IMR-90 (cell line): ENCODE measurements around the gene RIN1. TPM values are rescaled to one million over a fixed set of nuclear protein-coding genes. Genes with fewer than 3 reads are reported as not detected.

Experiments
- ATAC-seq: fragments of 200-7000 bp; cut with Tn5 transposase; 2 replicates; pipeline ENCODE4 v1.9.1; 2020; ENCODE audit warnings: low read depth, mild to moderate bottlenecking, moderate library complexity
- BruUV-seq: library from RNA; stranded (reverse); fragments of 400-500 nt; replicated peaks from 2 replicates; lab custom pipeline; 2021; lab: Mats Ljungman, UMichigan
- CTCF ChIA-PET: fragments of 300-600 bp; formaldehyde crosslinking; extraction: SDS; loops from one replicate; lab custom pipeline; 2021; ENCODE audit warnings: antibody characterized with exemption; lab: Yijun Ruan, JAX
- POLR2A ChIA-PET: fragments of 300-600 bp; sonication (Branson Sonifier 250); formaldehyde crosslinking; loops from one replicate; lab custom pipeline; 2022; ENCODE audit warnings: antibody characterized with exemption; ENCODE audit not compliant: unreplicated experiment; lab: Charles Lee
- DNase-seq: peaks from one replicate; pipeline ENCODE4 v3.0.0; 2013
- H2AFZ ChIP-seq: replicated peaks from 2 replicates; pipeline ENCODE3; 2013; ENCODE audit warnings: low read length, mild to moderate bottlenecking; ENCODE audit not compliant: poor library complexity
- H2AK5ac ChIP-seq: 2 replicates; pipeline ENCODE4 v1.6.1; 2013; ENCODE audit warnings: low read depth, low read length, inconsistent platforms
- H2AK9ac ChIP-seq: replicated peaks from 2 replicates; pipeline ENCODE3; 2013; ENCODE audit warnings: mild to moderate bottlenecking, low read depth, low read length, moderate library complexity; ENCODE audit not compliant: poor library complexity
- H2BK120ac ChIP-seq: 2 replicates; pipeline ENCODE4 v1.6.1; 2013; ENCODE audit warnings: low read depth, low read length, inconsistent platforms
- H2BK15ac ChIP-seq: 3 replicates; pipeline ENCODE4 v1.6.1; 2013; ENCODE audit warnings: low read depth, low read length, inconsistent platforms
- H2BK20ac ChIP-seq: 2 replicates; pipeline ENCODE4 v1.6.1; 2013; ENCODE audit warnings: low read depth, mild to moderate bottlenecking, inconsistent platforms, low read length, moderate library complexity
- H2BK5ac ChIP-seq: 2 replicates; pipeline ENCODE4 v1.6.1; 2013; ENCODE audit warnings: mild to moderate bottlenecking, low read depth, low read length, inconsistent platforms; ENCODE audit not compliant: poor library complexity, severe bottlenecking
- H3K14ac ChIP-seq: replicated peaks from 2 replicates; pipeline ENCODE4 v1.6.1; 2013; ENCODE audit warnings: low read depth, low read length, inconsistent platforms
- H3K18ac ChIP-seq: 2 replicates; pipeline ENCODE4 v1.6.1; 2013; ENCODE audit warnings: low read depth, low read length, control low read depth
- H3K23ac ChIP-seq: 2 replicates; pipeline ENCODE4 v1.6.1; 2013; ENCODE audit warnings: low read depth, low read length, inconsistent platforms
- H3K27ac ChIP-seq: 2 replicates; pipeline ENCODE4 v1.5.1; 2013; ENCODE audit warnings: mild to moderate bottlenecking, control low read depth, low read length; ENCODE audit not compliant: insufficient read depth
- H3K27me3 ChIP-seq: 2 replicates; pipeline ENCODE4 v1.6.1; 2013; ENCODE audit warnings: low read length; ENCODE audit not compliant: control insufficient read depth, insufficient read depth
- H3K36me3 ChIP-seq: 2 replicates; pipeline ENCODE4 v1.6.1; 2013; ENCODE audit warnings: low read length, mixed read lengths; ENCODE audit not compliant: control insufficient read depth, insufficient read depth
- H3K4ac ChIP-seq: 2 replicates; pipeline ENCODE4 v1.6.1; 2013; ENCODE audit warnings: low read depth, low read length, inconsistent platforms
- H3K4me1 ChIP-seq: 2 replicates; pipeline ENCODE4 v1.6.1; 2013; ENCODE audit warnings: low read length, mixed read lengths; ENCODE audit not compliant: control insufficient read depth, insufficient read depth
- H3K4me2 ChIP-seq: 2 replicates; pipeline ENCODE4 v1.6.1; 2013; ENCODE audit warnings: low read depth, mild to moderate bottlenecking, control low read depth, low read length, moderate library complexity
- H3K4me3 ChIP-seq: 2 replicates; pipeline ENCODE4 v1.5.1; 2013; ENCODE audit warnings: low read depth, mild to moderate bottlenecking, control low read depth, low read length, moderate library complexity; ENCODE audit not compliant: insufficient read depth
- H3K56ac ChIP-seq: 2 replicates; pipeline ENCODE4 v1.6.1; 2013; ENCODE audit warnings: low read length, inconsistent platforms; ENCODE audit not compliant: insufficient read depth; ENCODE audit errors: extremely low read depth
- H3K79me1 ChIP-seq, 2 experiments: 2 replicates each; pipeline ENCODE4 v1.6.1; 2013; ENCODE audit warnings: low read length in 2 of 2, inconsistent platforms in 1 of 2, low read depth in 1 of 2
- H3K9ac ChIP-seq: 2 replicates; pipeline ENCODE4 v1.6.1; 2013; ENCODE audit warnings: low read depth, low read length, control low read depth
- H3K9me1 ChIP-seq: 2 replicates; pipeline ENCODE4 v1.6.1; 2013; ENCODE audit warnings: low read length, inconsistent platforms; ENCODE audit not compliant: insufficient read depth
- H3K9me3 ChIP-seq: 2 replicates; pipeline ENCODE4 v1.6.1; 2013; ENCODE audit warnings: low read length; ENCODE audit not compliant: control insufficient read depth, insufficient read depth
- H4K20me1 ChIP-seq: 2 replicates; pipeline ENCODE4 v1.6.1; 2013; ENCODE audit warnings: low read length, inconsistent platforms; ENCODE audit not compliant: insufficient read depth
- H4K5ac ChIP-seq: 2 replicates; pipeline ENCODE4 v1.6.1; 2013; ENCODE audit warnings: mild to moderate bottlenecking, low read depth, low read length, control low read depth
- H4K8ac ChIP-seq, 2 experiments: 2 replicates each; pipeline ENCODE4 v1.6.1; 2013; ENCODE audit warnings: low read depth in 2 of 2, low read length in 2 of 2, control low read depth in 1 of 2, inconsistent platforms in 1 of 2
- H4K91ac ChIP-seq: 2 replicates; pipeline ENCODE4 v1.6.1; 2013; ENCODE audit warnings: low read depth, low read length, inconsistent platforms; ENCODE audit not compliant: insufficient read depth
- BHLHE40 ChIP-seq: fragments of 150-350 bp; IDR thresholded peaks from 2 replicates; pipeline ENCODE4 v1.6.1; 2016; ENCODE audit warnings: mild to moderate bottlenecking, low read depth, low read length
- CHD1 ChIP-seq: IDR thresholded peaks from 2 replicates; pipeline ENCODE4 v1.6.1; 2012; ENCODE audit warnings: low read depth, low read length, improper control_type of control experiment
- MAZ ChIP-seq: IDR thresholded peaks from 2 replicates; pipeline ENCODE4 v1.6.1; 2012; ENCODE audit warnings: low read depth, mild to moderate bottlenecking, low read length, improper control_type of control experiment, moderate library complexity, borderline replicate concordance
- NFE2L2 ChIP-seq: fragments of 150-350 bp; IDR thresholded peaks from 2 replicates; pipeline ENCODE4 v1.6.1; 2016; ENCODE audit warnings: low read depth, mild to moderate bottlenecking, low read length
- RAD21 ChIP-seq: IDR thresholded peaks from 2 replicates; pipeline ENCODE4 v1.6.1; 2012; ENCODE audit warnings: low read length, improper control_type of control experiment
- RCOR1 ChIP-seq: IDR thresholded peaks from 2 replicates; pipeline ENCODE4 v1.6.1; 2012; ENCODE audit warnings: mild to moderate bottlenecking, low read length, improper control_type of control experiment; ENCODE audit not compliant: insufficient replicate concordance
- RFX5 ChIP-seq: IDR thresholded peaks from 2 replicates; pipeline ENCODE4 v1.8.0; 2012; ENCODE audit warnings: low read depth, mild to moderate bottlenecking, low read length, moderate library complexity
- SMC3 ChIP-seq: fragments of 150-350 bp; IDR thresholded peaks from 2 replicates; pipeline ENCODE4 v1.6.1; 2016; ENCODE audit warnings: low read depth, mild to moderate bottlenecking, antibody characterized with exemption, low read length, moderate library complexity
- WGBS, 2 experiments: methylation state at CpG; one replicate each; pipeline versions ENCODE4 v1.1.5 to v1.1.7; 2013; ENCODE audit warnings: missing lambda C conversion rate in 2 of 2; ENCODE audit not compliant: insufficient read length in 1 of 2; ENCODE audit errors: extremely low coverage in 2 of 2; 5-methylcytosine and 5-hydroxymethylcytosine counted together
- dilution Hi-C: fragments of 300-500 bp; cut with HindIII; formaldehyde crosslinking; loops from one replicate; pipeline ENCODE4 v1.14.3; 2018; ENCODE audit warnings: low sequenced_read_pairs; ENCODE audit not compliant: unreplicated experiment
- in situ Hi-C: fragments of 300-500 bp; cut with MboI; formaldehyde crosslinking; loops from 3 replicates; pipeline ENCODE4 v1.14.3; 2019; ENCODE audit warnings: low sequenced_read_pairs, inconsistent platforms, mixed read lengths
- intact Hi-C: fragments of 100-400 bp; cut with micrococcal nuclease; formaldehyde crosslinking; loops from 2 replicates; pipeline ENCODE4 v1.10.0; 2022
- polyA plus RNA-seq, 3 experiments: library from polyadenylated mRNA; depleted of rRNA; stranded (reverse); fragments of >200 nt; gene quantifications; 2 replicates each; pipeline ENCODE4 v1.2.3, GENCODE V29; 2012; ENCODE audit warnings: low replicate concordance in 1 of 3
- total RNA-seq: library from RNA; depleted of rRNA; stranded (reverse); fragments of >200 nt; gene quantifications from 2 replicates; pipeline ENCODE4 v1.2.3, GENCODE V29; 2012
- TF ChIP-seq, protein P1 (sequence below): conservative IDR thresholded peaks from 2 replicates; pipeline ENCODE4 v1.5.1; 2012; ENCODE audit warnings: mild to moderate bottlenecking, low read depth, low read length, improper control_type of control experiment
- TF ChIP-seq, protein P2 (sequence below): fragments of 150-350 bp; IDR thresholded peaks from 2 replicates; pipeline ENCODE4 v1.6.1; 2017; ENCODE audit warnings: mild to moderate bottlenecking, antibody characterized with exemption, low read length, low read depth

Gene RIN1
- total and polyA plus RNA-seq, 2 of the 4 experiments (the other 2 are of a cell fraction) = 9.9 to 20.8 TPM

DNA sequence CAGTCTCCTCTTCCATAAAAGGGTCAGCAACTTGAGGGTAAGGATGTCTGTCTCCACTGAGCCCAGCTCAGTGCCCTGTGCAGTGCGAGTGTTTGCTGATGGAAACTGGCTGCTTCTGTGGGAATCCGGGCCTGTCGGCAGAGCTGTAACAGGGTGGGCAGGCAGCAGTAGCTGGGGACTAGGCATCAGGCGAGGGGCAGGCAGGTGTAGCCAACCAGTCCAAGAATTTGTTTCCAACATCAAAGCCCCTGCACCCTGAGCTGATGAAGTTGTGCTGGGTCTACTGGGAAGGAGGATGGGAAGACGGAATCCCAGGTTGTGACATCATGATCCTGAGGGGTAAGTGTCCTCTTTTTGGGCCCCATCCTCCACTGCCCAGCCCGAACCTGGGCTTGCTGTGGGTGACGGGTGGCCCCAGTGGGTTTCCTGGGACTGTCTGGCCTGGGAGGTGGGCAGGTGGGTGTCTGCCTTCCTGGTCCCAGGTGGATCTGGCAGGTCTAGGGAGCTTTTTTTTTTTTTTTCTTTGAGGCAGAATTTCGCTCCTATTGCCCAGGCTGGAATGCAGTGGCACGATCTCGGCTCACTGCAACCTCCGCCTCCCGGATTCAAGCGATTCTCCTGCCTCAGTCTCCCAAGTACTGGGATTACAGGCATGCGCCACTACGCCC, 24.3 kb upstream of the RIN1 start:
- no peak overlapping the region for H4K5ac ChIP-seq
- no peaks in the 10 kb centered on the region for H3K9me1 ChIP-seq
- in situ Hi-C loops (no loop called here), dilution Hi-C loops (no loop called here), intact Hi-C loops (no loop called here)
- no peak overlapping the region for H3K4me2 ChIP-seq
- no peak overlapping the region for H4K91ac ChIP-seq
- H2BK5ac ChIP-seq = no peak overlapping the region
- H2BK120ac ChIP-seq = no peak overlapping the region
- no peak overlapping the region for H2AK5ac ChIP-seq
- H2AK9ac ChIP-seq = no peak overlapping the region
- no peak for ATAC-seq
- H2BK15ac ChIP-seq = no peak overlapping the region
- no peak overlapping the region for H4K8ac ChIP-seq
- TF ChIP-seq NFE2L2 = no peak
- TF ChIP-seq RFX5 = no peak
- no peak for TF ChIP-seq SMC3
- no peak for TF ChIP-seq MAZ
- no peak for TF ChIP-seq CHD1
- no peak for TF ChIP-seq BHLHE40
- TF ChIP-seq, protein P1, sequence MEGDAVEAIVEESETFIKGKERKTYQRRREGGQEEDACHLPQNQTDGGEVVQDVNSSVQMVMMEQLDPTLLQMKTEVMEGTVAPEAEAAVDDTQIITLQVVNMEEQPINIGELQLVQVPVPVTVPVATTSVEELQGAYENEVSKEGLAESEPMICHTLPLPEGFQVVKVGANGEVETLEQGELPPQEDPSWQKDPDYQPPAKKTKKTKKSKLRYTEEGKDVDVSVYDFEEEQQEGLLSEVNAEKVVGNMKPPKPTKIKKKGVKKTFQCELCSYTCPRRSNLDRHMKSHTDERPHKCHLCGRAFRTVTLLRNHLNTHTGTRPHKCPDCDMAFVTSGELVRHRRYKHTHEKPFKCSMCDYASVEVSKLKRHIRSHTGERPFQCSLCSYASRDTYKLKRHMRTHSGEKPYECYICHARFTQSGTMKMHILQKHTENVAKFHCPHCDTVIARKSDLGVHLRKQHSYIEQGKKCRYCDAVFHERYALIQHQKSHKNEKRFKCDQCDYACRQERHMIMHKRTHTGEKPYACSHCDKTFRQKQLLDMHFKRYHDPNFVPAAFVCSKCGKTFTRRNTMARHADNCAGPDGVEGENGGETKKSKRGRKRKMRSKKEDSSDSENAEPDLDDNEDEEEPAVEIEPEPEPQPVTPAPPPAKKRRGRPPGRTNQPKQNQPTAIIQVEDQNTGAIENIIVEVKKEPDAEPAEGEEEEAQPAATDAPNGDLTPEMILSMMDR = no peak
- no peak for TF ChIP-seq RAD21
- TF ChIP-seq RCOR1 = no peak
- TF ChIP-seq, protein P2, sequence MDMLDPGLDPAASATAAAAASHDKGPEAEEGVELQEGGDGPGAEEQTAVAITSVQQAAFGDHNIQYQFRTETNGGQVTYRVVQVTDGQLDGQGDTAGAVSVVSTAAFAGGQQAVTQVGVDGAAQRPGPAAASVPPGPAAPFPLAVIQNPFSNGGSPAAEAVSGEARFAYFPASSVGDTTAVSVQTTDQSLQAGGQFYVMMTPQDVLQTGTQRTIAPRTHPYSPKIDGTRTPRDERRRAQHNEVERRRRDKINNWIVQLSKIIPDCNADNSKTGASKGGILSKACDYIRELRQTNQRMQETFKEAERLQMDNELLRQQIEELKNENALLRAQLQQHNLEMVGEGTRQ = no peak
- ChIA-PET POLR2A (no interaction called here), CTCF (no interaction called here)
- no peaks in the 10 kb centered on the region for H4K20me1 ChIP-seq
- H3K4ac ChIP-seq = no peak overlapping the region
- no peak overlapping the region for H3K14ac ChIP-seq
- no peak overlapping the region for H3K56ac ChIP-seq
- H3K27ac ChIP-seq = no peak overlapping the region
- H3K9ac ChIP-seq = no peak overlapping the region
- no peaks in the 10 kb centered on the region for H3K36me3 ChIP-seq
- H3K23ac ChIP-seq = no peak overlapping the region
- no peaks in the 10 kb centered on the region for H3K9me3 ChIP-seq
- H3K4me3 ChIP-seq = no peak overlapping the region
- no peak overlapping the region for H2BK20ac ChIP-seq
- no peak for DNase-seq
- 97% methylated on average over 7 of the region's 15 CpGs; no CpG with 5 or more reads in 1 of the 2 experiments for WGBS, 2 experiments
- no TSS peak for BruUV-seq
- H3K79me1 ChIP-seq = no peaks in the 10 kb centered on the region
- no peak overlapping the region for H2AFZ ChIP-seq
- peaks cover under 1% of the 10 kb centered on the region; the same call in 1 of the 2 replicates for H3K27me3 ChIP-seq
- no peaks in the 10 kb centered on the region for H3K4me1 ChIP-seq
- H3K18ac ChIP-seq = no peak overlapping the region
